HG03571 (cell line): ENCODE data around the gene TTC28.

ENCODE experiments used
- ATAC-seq: cut with Tn5 transposase; IDR thresholded peaks from one replicate; pipeline ENCODE4 v1.9.1; 2021; ENCODE audit not compliant: unreplicated experiment

Gene TTC28

GRCh38 chr22:27985323-27986275, 694.0 kb downstream of the TTC28 start:
- ATAC-seq, result no peak

- ATAC-seq, result no peak
Observed at GRCh38 chr22:27984723-27985122, 694.9 kb downstream of the TTC28 start.

DNA sequence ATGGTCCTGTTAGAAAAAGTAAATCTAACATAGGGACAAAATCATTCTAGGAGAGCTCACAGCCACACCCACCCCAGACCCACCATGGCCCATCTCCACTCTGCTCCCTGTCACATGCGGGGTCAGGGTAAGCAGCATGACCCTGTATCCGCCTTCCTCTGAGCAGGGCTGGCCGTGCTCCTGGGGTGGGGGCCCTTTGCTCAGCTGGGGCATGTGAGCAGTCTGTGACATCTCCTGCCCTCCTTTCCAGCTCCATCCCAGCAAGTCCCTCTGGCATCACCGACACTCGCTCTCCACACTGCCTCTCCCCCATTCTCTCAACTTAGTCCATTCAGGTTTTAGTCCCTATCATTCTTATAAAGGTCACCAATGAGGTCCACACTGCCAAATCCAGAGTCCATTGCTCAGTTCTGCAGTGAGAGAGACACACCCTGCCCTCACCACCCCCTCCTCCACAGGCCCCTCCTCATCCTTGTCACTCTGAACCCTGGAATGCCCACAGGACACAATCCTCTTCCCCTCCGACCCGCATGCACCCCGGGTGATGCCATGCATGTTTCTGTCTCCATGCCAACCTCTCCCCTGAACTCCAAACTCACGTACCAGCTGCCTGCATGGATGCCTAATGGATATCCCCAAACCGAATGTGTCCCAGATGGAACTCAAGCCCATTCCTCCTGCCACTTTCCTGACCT, 695.5 kb downstream of the TTC28 start:
- ATAC-seq, result no peak

- ATAC-seq, result no peak
Observed at GRCh38 chr22:27983361-27983791, 696.3 kb downstream of the TTC28 start.

DNA sequence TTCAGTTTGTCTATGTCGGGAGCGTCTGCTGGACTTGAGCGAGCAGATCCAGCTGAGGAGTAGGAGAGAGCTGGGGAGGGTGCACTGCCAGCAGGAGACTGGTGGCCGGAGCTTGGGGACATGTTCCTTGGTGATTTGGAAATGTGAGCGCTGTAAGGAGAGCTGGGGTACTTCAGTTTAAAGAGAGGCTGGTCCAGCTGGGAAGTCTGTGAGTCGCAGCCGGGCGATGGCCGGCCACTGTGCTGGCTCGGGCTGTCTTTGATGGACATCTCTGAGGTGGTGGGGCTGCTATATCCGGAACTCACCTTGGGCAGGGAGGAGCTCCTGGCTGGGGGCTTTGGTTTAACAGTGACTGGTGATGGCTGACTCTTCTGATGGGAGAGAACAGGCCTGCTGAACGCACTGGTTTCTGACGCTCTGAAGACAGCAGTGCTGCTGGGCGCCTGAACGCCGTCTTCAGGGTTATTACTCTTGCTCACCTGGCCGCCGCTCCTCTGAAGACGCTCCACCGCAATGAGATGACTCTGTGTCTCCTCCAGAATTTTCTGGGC, 696.9 kb downstream of the TTC28 start:
- ATAC-seq, result no peak

- ATAC-seq, result no peak
Observed at GRCh38 chr22:27982106-27982505, 697.5 kb downstream of the TTC28 start.

DNA sequence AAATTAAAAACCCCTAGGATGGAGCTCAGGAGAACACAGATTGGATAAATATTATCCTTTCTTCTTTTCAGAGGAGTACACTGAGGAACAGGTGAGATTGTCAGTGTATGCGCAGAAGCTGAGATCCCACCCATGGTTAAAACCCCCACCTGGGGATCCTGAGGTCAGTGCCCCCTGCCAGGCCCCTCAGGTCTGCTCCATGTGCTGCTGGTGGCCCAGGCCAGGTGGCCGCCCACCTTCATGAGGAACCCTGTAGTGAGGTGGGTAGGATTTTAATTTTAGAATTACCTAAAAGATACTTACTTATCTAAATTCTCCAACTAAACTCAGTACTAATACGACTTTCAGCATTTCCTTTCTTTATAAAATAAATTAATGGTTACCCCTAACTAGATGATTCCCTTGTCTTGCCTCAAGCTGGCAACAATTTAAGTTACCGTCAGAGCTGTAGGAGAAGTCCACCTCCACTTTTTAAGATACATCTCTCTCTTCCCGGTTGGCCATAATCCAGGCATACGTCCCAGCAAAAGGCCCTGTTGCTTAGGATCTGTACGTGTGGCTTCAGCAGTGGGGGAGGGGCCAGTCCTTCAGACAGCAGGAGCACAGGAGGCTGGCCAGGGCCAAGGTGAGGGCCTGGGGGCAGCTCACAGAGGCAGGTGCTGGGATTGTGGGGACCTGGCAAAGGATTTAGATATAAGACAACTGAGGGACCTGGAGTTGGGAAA, 699.1 kb downstream of the TTC28 start:
- no peak for ATAC-seq

DNA sequence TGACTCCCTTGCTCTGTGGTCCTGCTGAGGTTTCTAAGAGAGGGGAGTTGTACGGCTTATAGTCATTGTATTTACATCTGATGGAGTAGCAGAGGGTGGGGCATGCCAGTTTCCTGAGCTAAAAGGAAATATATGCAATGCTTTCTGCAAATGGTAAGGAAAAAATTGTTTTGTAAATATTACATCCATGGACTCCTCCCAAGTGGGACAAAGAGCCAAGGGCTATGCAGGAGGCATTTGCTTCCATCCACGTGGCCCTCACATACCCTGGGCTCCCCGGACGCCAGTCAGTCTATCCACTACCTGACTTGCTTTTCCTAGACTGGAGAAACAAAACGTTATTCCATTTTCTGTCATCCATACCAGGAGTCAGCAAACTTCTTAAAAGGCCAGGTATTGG, 700.8 kb downstream of the TTC28 start:
- ATAC-seq, result no peak

DNA sequence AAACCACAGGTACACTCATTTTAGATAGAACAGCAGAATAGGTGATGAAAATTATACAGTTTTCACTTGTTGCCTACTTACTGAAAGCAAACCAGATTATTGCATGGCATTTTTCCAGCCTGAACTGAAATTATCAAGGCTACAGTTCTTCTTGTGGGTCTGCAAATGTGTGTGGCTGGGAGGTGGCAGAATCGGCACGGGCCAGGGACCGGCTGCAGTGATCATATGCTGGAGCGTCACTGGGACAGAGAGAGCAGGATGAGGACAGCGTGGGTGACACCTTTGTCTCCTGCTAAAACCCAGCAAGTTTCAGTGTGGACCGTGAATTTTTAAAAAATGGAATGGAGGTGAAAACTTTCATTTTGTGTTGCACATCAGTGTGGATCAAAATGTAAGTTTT, 701.3 kb downstream of the TTC28 start:
- no peak for ATAC-seq

DNA sequence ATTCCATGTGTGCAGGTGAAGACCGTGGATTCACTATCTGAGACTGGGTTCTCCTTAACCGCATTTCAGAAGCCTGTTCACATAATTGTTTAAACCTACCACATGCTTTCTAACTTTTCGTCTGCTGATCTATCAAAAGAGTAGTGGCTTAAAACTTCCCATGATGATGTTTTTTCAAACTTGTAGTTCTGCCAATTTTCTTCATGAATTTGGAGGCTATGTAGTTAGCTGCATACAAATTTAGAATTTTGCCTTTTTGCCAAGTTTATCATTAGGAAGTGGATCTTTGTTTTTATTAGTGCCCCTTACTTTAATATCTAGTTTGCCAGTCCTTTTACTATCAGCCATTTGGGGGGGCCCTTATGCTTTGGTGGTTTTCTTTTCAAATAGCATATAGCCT, 703.1 kb downstream of the TTC28 start:
- no peak for ATAC-seq

- no peak for ATAC-seq
Observed at GRCh38 chr22:27975381-27976013, 704.1 kb downstream of the TTC28 start.

- no peak for ATAC-seq
Observed at GRCh38 chr22:27973846-27974245, 705.8 kb downstream of the TTC28 start.

GRCh38 chr22:27972732-27973698, 706.6 kb downstream of the TTC28 start:
- no peak for ATAC-seq

DNA sequence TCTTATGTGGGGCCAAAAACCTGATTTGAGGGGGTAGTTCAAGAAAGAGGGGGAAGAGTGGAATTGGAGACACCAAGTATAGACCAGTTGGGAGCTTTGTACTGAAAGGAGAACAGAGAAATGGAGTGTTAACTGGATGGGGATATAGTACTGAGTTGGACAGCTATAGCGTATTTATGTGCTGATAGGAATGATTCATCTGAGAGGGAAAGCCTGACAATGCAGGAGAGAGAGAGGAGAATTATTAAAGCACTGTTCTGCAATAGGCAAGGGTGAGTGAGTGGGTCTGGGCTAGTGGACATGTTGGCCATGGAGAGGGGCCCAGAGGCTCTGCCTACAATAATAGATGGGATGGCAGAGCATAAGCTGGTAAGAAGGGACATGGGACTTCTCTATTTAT, 707.7 kb downstream of the TTC28 start:
- no peak for ATAC-seq

DNA sequence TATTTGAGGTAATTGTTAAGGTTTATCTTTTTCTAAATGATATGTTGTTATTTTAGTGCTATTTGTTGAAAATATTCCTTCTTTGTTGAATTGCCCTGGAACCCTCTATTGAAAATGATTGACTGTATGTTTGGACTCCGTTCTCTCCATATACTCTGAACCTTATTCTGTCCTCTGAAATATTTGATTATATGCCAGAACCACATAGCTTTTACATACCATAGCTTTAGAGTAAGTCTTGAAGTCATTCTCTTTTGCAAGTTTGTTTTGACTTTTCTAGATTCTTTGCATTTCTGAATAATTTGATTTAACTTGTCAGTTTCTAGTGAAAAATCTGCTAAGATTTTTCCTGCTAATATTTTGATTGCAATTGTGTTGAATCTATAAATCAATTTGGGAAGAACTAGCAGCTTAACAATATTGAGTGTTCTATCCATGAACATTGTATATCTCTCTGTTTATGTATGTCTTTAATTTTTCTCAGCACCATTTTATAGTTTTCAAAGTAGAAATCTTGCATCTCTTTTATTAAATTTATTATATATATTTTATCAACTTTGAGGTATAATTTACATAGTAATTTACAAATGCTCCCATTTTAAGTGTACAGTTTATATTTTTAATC, 708.9 kb downstream of the TTC28 start:
- no peak for ATAC-seq

- no peak for ATAC-seq
Observed at GRCh38 chr22:27966168-27967064, 713.2 kb downstream of the TTC28 start.

- ATAC-seq, result no peak
Observed at GRCh38 chr22:27962268-27963044, 717.2 kb downstream of the TTC28 start.
